Osteocyte (in vitro differentiated cells): ENCODE measurements around the gene MAGEA3. TPM values are rescaled to one million over a fixed set of nuclear protein-coding genes. Genes with fewer than 3 reads are reported as not detected.
"Not testable (repeated sequence)": the region's sequence is repeated elsewhere in the genome, so short reads cannot be mapped to it uniquely, and the experiment has no call there.

Experiments used
- DNase-seq: peaks from one replicate; pipeline ENCODE4 v3.0.0; 2021; ENCODE audit warnings: mixed read lengths; ENCODE audit not compliant: unreplicated experiment; ENCODE audit errors: extremely low spot score
- H3K27ac Mint-ChIP-seq: one replicate; pipeline ENCODE4 v1.8.0; 2021; ENCODE audit warnings: mild to moderate bottlenecking, mixed read lengths; ENCODE audit not compliant: unreplicated experiment
- H3K27me3 Mint-ChIP-seq: one replicate; pipeline ENCODE4 v1.8.0; 2021; ENCODE audit warnings: mixed read lengths; ENCODE audit not compliant: unreplicated experiment
- H3K36me3 Mint-ChIP-seq: one replicate; pipeline ENCODE4 v1.8.0; 2021; ENCODE audit warnings: mixed read lengths; ENCODE audit not compliant: unreplicated experiment
- H3K4me1 Mint-ChIP-seq: one replicate; pipeline ENCODE4 v1.8.0; 2021; ENCODE audit warnings: mixed read lengths; ENCODE audit not compliant: unreplicated experiment
- H3K4me3 Mint-ChIP-seq: one replicate; pipeline ENCODE4 v1.8.0; 2021; ENCODE audit warnings: mild to moderate bottlenecking, moderate library complexity, mixed read lengths; ENCODE audit not compliant: unreplicated experiment
- H3K9me3 Mint-ChIP-seq: one replicate; pipeline ENCODE4 v1.8.0; 2021; ENCODE audit warnings: mixed read lengths; ENCODE audit not compliant: unreplicated experiment
- total RNA-seq: library from RNA; stranded (reverse); gene quantifications from 2 replicates; pipeline ENCODE4 v1.2.1, GENCODE V29; 2021
- TF ChIP-seq, protein P1 (sequence below): fragments of 200-600 bp; sonication (generic); IDR thresholded peaks from 2 replicates; pipeline ENCODE4 v1.5.0; 2021; ENCODE audit warnings: antibody characterized with exemption, mild to moderate bottlenecking, moderate library complexity

The MAGEA3 gene
- total RNA-seq, 1 donor from 2014 or later, result not detected

DNA sequence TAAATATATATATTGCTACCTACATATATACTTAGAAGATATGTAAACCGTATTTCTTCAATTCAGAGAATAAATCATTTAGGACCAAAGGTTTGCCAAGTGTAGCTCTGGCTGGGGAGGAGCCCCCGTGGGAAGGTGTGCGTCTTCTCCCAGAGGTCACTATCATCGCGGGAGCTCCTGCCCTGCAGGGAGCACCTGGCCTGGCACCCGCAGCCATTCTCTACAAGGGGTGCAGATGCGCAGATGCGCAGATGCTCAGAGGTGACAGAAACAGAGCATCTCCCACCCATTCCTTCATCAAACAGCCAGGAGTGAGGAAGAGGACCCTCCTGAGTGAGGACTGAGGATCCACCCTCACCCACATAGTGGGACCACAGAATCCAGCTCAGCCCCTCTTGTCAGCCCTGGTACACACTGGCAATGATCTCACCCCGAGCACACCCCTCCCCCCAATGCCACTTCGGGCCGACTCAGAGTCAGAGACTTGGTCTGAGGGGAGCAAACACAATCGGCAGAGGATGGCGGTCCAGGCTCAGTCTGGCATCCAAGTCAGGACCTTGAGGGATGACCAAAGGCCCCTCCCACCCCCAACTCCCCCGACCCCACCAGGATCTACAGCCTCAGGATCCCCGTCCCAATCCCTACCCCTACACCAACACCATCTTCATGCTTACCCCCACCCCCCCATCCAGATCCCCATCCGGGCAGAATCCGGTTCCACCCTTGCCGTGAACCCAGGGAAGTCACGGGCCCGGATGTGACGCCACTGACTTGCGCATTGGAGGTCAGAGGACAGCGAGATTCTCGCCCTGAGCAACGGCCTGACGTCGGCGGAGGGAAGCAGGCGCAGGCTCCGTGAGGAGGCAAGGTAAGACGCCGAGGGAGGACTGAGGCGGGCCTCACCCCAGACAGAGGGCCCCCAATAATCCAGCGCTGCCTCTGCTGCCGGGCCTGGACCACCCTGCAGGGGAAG is 15.5 kb downstream of the MAGEA3 start, which contains the start of gene MAGEA2B:
MAGEA2B (plus strand) TSS at position 814 of the 973 bp plus-strand sequence. CDS start 2,479 bp downstream, outside the sequence.
- H3K27me3 Mint-ChIP-seq, H3K4me3 Mint-ChIP-seq, DNase-seq, H3K36me3 Mint-ChIP-seq, H3K4me1 Mint-ChIP-seq, H3K9me3 Mint-ChIP-seq, H3K27ac Mint-ChIP-seq: not testable (repeated sequence)

DNA sequence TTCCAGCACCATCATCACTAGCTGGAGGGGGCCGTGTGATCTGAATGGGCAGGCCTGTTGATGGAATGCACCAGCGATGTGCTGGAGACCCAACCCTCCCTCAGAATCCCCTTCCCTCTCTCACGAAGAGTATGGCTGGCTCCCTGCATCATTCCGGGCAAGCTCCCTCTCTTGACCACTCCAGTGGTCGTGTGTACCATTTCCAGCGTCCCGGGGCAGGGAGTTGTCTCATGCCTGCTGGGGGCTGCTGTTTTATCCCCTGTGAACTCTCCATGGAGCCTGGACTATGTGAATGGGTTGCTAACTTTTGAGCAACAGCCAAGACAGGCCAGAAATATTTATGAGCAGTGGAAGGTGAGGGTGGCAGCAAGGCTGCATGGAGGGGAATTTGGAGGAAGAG is 26.8 kb downstream of the MAGEA3 start:
- H3K27ac Mint-ChIP-seq, result no peak overlapping the region
- H3K4me3 Mint-ChIP-seq, result no peak overlapping the region
- TF ChIP-seq, protein P1, sequence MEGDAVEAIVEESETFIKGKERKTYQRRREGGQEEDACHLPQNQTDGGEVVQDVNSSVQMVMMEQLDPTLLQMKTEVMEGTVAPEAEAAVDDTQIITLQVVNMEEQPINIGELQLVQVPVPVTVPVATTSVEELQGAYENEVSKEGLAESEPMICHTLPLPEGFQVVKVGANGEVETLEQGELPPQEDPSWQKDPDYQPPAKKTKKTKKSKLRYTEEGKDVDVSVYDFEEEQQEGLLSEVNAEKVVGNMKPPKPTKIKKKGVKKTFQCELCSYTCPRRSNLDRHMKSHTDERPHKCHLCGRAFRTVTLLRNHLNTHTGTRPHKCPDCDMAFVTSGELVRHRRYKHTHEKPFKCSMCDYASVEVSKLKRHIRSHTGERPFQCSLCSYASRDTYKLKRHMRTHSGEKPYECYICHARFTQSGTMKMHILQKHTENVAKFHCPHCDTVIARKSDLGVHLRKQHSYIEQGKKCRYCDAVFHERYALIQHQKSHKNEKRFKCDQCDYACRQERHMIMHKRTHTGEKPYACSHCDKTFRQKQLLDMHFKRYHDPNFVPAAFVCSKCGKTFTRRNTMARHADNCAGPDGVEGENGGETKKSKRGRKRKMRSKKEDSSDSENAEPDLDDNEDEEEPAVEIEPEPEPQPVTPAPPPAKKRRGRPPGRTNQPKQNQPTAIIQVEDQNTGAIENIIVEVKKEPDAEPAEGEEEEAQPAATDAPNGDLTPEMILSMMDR, result no peak
- H3K9me3 Mint-ChIP-seq, result peaks cover 16% of the 10 kb centered on the region
- no peaks in the 10 kb centered on the region for H3K27me3 Mint-ChIP-seq
- H3K4me1 Mint-ChIP-seq, result no peaks in the 10 kb centered on the region
- H3K36me3 Mint-ChIP-seq, result no peaks in the 10 kb centered on the region
- DNase-seq, result no peak

DNA sequence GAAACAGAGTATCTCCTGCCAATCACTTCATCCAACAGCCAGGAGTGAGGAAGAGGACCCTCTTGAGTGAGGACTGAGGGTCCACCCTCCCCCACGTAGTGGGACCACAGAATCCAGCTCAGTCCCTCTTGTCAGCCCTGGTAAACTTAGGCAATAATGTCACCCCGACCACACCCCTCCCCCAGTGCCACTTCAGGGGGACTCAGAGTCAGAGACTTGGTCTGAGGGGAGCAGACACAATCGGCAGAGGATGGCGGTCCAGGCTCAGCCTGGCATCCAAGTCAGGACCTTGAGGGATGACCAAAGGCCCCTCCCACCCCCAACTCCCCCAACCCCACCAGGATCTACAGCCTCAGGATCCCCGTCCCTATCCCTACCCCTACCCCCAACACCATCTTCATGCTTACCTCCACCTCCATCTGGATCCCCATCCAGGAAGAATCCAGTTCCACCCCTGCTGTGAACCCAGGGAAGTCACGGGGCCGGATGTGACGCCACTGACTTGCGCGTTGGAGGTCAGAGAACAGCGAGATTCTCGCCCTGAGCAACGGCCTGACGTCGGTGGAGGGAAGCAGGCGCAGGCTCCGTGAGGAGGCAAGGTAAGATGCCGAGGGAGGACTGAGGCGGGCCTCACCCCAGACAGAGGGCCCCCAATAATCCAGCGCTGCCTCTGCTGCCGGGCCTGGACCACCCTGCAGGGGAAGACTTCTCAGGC is 34.8 kb downstream of the MAGEA3 start, which contains the start of the genes CSAG1 and MAGEA12:
CSAG1 (minus strand) TSS at position 461 of the 715 bp plus-strand sequence. CDS start 1,261 bp downstream, outside the sequence.
MAGEA12 (plus strand) TSS at position 497 of the 715 bp plus-strand sequence. CDS start 2,405 bp downstream, outside the sequence.
- H3K9me3 Mint-ChIP-seq, result peaks cover 10% of the 10 kb centered on the region
- TF ChIP-seq, protein P1, result no peak
- H3K4me3 Mint-ChIP-seq, result no peak within 1 kb of the TSS
- DNase-seq, result peak; percentile 67
- no peaks in the 10 kb centered on the region for H3K27me3 Mint-ChIP-seq
- no peaks in the 10 kb centered on the region for H3K36me3 Mint-ChIP-seq
- H3K4me1 Mint-ChIP-seq, result no peaks in the 10 kb centered on the region
- no peak within 1 kb of the TSS for H3K27ac Mint-ChIP-seq

DNA sequence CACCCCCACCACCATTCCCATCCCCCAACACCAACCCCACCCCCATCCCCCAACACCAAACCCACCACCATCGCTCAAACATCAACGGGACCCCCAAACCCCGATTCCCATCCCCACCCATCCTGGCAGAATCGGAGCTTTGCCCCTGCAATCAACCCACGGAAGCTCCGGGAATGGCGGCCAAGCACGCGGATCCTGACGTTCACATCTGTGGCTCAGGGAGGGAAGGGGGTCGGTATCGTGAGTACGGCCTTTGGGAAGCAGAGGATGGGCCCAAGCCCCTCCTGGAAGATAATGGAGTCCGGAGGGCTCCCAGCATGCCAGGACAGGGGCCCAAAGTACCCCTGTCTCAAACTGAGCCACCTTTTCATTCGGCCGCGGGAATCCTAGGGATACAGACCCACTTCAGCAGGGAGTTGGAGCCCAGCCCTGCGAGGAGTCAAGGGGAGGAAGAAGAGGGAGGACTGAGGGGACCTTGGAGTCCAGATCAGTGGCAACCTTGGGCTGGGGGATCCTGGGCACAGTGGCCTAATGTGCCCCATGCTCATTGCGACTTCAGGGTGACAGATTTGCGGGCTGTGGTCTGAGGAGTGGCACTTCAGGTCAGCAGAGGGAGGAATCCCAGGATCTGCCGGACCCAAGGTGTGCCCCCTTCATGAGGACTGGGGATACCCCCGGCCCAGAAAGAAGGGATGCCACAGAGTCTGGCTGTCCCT is 35.7 kb downstream of the MAGEA3 start:
- DNase-seq, result peak; percentile 75
- H3K27me3 Mint-ChIP-seq, H3K36me3 Mint-ChIP-seq: not testable (repeated sequence)

DNA sequence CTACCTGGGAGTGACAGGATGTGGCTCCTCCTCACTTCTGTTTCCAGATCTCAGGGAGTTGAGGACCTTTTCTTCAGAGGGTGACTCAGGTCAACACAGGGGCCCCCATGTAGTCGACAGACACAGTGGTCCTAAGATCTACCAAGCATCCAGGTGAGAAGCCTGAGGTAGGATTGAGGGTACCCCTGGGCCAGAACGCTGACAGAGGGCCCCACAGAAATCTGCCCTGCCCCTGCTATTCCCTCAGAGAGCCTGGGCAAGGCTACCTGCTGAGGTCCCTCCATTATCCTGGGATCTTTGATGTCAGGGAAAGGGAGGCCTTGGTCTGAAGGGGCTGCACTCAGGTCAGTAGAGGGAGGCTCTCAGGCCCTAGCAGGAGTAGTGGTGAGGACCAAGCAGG is 36.5 kb downstream of the MAGEA3 start:
- DNase-seq, result peak; percentile 64
- Mint-ChIP-seq H3K4me3 (no peak overlapping the region), H3K27ac (no peak overlapping the region), H3K4me1 (no peaks in the 10 kb centered on the region), H3K27me3 (no peaks in the 10 kb centered on the region), H3K36me3 (no peaks in the 10 kb centered on the region), H3K9me3 (peaks cover 8% of the 10 kb centered on the region)
- TF ChIP-seq, protein P1, result no peak

More for the DNA sequence above, 35.7 kb downstream of the MAGEA3 start:
- not testable (repeated sequence) for H3K27ac Mint-ChIP-seq, H3K4me3 Mint-ChIP-seq, H3K4me1 Mint-ChIP-seq
- peaks cover 10% of the 10 kb centered on the region for H3K9me3 Mint-ChIP-seq
